SU-DHL-6 (cell line): ENCODE measurements around the gene WNT5A.

Experiments used
- CTCF ChIP-seq: fragments of 200-600 bp; sonication (generic); IDR thresholded peaks from one replicate; pipeline ENCODE4 v1.5.1; 2017; ENCODE audit warnings: antibody characterized with exemption, mild to moderate bottlenecking, low read length, moderate library complexity; ENCODE audit not compliant: insufficient read depth, poor library complexity, severe bottlenecking
- EZH2phosphoT487 ChIP-seq: fragments of 200-600 bp; sonication (generic), shearing (Covaris generic); conservative IDR thresholded peaks from 2 replicates; pipeline ENCODE4 v1.6.1; 2018; ENCODE audit warnings: mild to moderate bottlenecking, antibody characterized with exemption, low read length, moderate library complexity, mixed read lengths

GRCh38 chr3:55524565-55525244 is 37.6 kb upstream of the WNT5A start:
- no peak for TF ChIP-seq CTCF
- TF ChIP-seq EZH2phosphoT487: no peak
